HepG2 (cell line): ENCODE data around the gene SRSF2. TPM values are rescaled to one million over a fixed set of nuclear protein-coding genes. Genes with fewer than 3 reads are reported as not detected.
A peak's percentile ranks its signal among the peaks of the same experiment; 100 is the strongest.

Experiments used
- ARNT ChIP-seq: fragments of 450-650 bp; IDR thresholded peaks from 2 replicates; pipeline ENCODE4 v1.6.1; 2017
- CHCHD3 ChIP-seq: sonication (generic); formaldehyde crosslinking; IDR thresholded peaks from 2 replicates; pipeline ENCODE4 v1.8.0; 2022; ENCODE audit warnings: mild to moderate bottlenecking, missing genetic modification reagents, moderate library complexity
- GATAD2A ChIP-seq: IDR thresholded peaks from 2 replicates; pipeline ENCODE4 v1.6.1; 2016
- HMGXB4 ChIP-seq, 2 experiments: sonication (generic) in 1 of 2; formaldehyde crosslinking in 1 of 2; IDR thresholded peaks; 2 replicates each; pipeline versions ENCODE4 v1.4.0 to v1.6.1; 2018 to 2020; ENCODE audit warnings: missing genetic modification reagents in 2 of 2, borderline replicate concordance in 1 of 2, low read depth in 1 of 2, mild to moderate bottlenecking in 1 of 2, missing biosample characterization in 1 of 2
- KDM3A ChIP-seq: IDR thresholded peaks from 2 replicates; pipeline ENCODE4 v1.6.1; 2018; ENCODE audit warnings: low read depth, missing compliant biosample characterization
- KLF13 ChIP-seq: sonication (generic); formaldehyde crosslinking; IDR thresholded peaks from 2 replicates; pipeline ENCODE4 v1.4.0; 2020; ENCODE audit warnings: mild to moderate bottlenecking, missing genetic modification reagents
- MLX ChIP-seq: IDR thresholded peaks from 2 replicates; pipeline ENCODE4 v1.6.1; 2016
- MTF2 ChIP-seq: sonication (generic); formaldehyde crosslinking; IDR thresholded peaks from 2 replicates; pipeline ENCODE4 v1.5.0; 2020; ENCODE audit warnings: missing genetic modification reagents, borderline replicate concordance
- MXD1 ChIP-seq: sonication (generic); formaldehyde crosslinking; IDR thresholded peaks from 2 replicates; pipeline ENCODE4 v1.4.0; 2020; ENCODE audit warnings: mild to moderate bottlenecking, missing genetic modification reagents
- MXD3 ChIP-seq: IDR thresholded peaks from 2 replicates; pipeline ENCODE4 v1.6.1; 2016; ENCODE audit warnings: mild to moderate bottlenecking, missing biosample characterization, missing genetic modification reagents
- NR1H2 ChIP-seq: sonication (generic); formaldehyde crosslinking; IDR thresholded peaks from 2 replicates; pipeline ENCODE4 v1.8.1; 2022; ENCODE audit warnings: low read depth, missing genetic modification reagents, borderline replicate concordance
- POLR2G ChIP-seq: fragments of 200-400 bp; formaldehyde crosslinking; IDR thresholded peaks from 2 replicates; pipeline ENCODE4 v1.6.1; 2018; ENCODE audit warnings: mild to moderate bottlenecking, low read depth, low read length, moderate library complexity
- REL ChIP-seq: sonication (generic); formaldehyde crosslinking; conservative IDR thresholded peaks from 2 replicates; pipeline ENCODE4 v1.8.0; 2022; ENCODE audit warnings: mild to moderate bottlenecking, missing genetic modification reagents, moderate library complexity
- ZBTB7B ChIP-seq: sonication (generic); formaldehyde crosslinking; IDR thresholded peaks from 2 replicates; pipeline ENCODE4 v1.4.0; 2020; ENCODE audit warnings: missing genetic modification reagents
- ZKSCAN8 ChIP-seq: IDR thresholded peaks from 2 replicates; pipeline ENCODE4 v1.6.1; 2016; ENCODE audit warnings: borderline replicate concordance, missing genetic modification reagents, missing compliant biosample characterization
- ZNF232 ChIP-seq: sonication (generic); formaldehyde crosslinking; IDR thresholded peaks from 2 replicates; pipeline ENCODE4 v1.4.0; 2020; ENCODE audit warnings: missing genetic modification reagents, borderline replicate concordance
- ZNF407 ChIP-seq: sonication (generic); formaldehyde crosslinking; IDR thresholded peaks from one replicate; pipeline ENCODE4 v1.5.1; 2020; ENCODE audit warnings: mild to moderate bottlenecking, missing genetic modification reagents; ENCODE audit errors: not compliant biosample characterization
- ZSCAN29 ChIP-seq: sonication (generic); formaldehyde crosslinking; conservative IDR thresholded peaks from 2 replicates; pipeline ENCODE4 v1.4.0; 2020; ENCODE audit warnings: mild to moderate bottlenecking, missing genetic modification reagents
- polyA plus RNA-seq, 8 experiments: library from polyadenylated mRNA; depleted of rRNA in 3 of 8; stranded (reverse) in 7 of 8; unstranded in 1 of 8; fragments of >200 nt; fragmentation: Illumina TruSeq in 4 of 8; extraction: Trizol in 4 of 8; gene quantifications; 2 replicates each; pipeline versions ENCODE4 v1.2.1 to v1.2.3, GENCODE V29; 2011 to 2016; ENCODE audit warnings: low read depth in 4 of 8, missing spikeins in 1 of 8, mixed read lengths in 1 of 8; ENCODE audit not compliant: insufficient read depth in 1 of 8
- total RNA-seq, 5 experiments: library from RNA; depleted of rRNA; stranded (reverse); fragments of >200 nt; fragmentation: Illumina TruSeq; extraction: Trizol; gene quantifications; 2 replicates each; pipeline ENCODE4 v1.2.3, GENCODE V29; 2016; ENCODE audit warnings: low read depth in 1 of 5

The SRSF2 gene
- total and polyA plus RNA-seq, 2 of the 13 experiments (the other 11 are each of a cell fraction or from before 2014, with no cell fraction given) = 306 to 319 TPM

- no peak for TF ChIP-seq ZNF407
- TF ChIP-seq MTF2 = 0 out of 2 replicates have a peak, but pooled peaks have one; percentile 37
- no peak for TF ChIP-seq ARNT
- no peak for TF ChIP-seq NR1H2
- no peak for TF ChIP-seq KLF13 (CRISPR knock-in tag)
- peak; percentile 38 to 49; a peak in 2 of 4 replicates for TF ChIP-seq HMGXB4 (CRISPR knock-in tag; IDR thresholded peaks at IDR 0.05; ENCODE audit: borderline replicate concordance in 1 of 2, low read depth in 1 of 2)
- TF ChIP-seq POLR2G = no peak
- no peak for TF ChIP-seq CHCHD3 (CRISPR knock-in tag)
- no peak for TF ChIP-seq ZSCAN29
- no peak for TF ChIP-seq MLX (CRISPR knock-in tag)
- no peak for TF ChIP-seq MXD3 (CRISPR knock-in tag)
- peak; percentile 34; the same call in 1 of the 2 replicates for TF ChIP-seq KDM3A (CRISPR knock-in tag)
- 0 out of 2 replicates have a peak, but pooled peaks have one; percentile 14 for TF ChIP-seq MXD1
- 0 out of 2 replicates have a peak, but pooled peaks have one; percentile 25 for TF ChIP-seq ZBTB7B (CRISPR knock-in tag)
- TF ChIP-seq ZNF232 (CRISPR knock-in tag) = no peak
- TF ChIP-seq REL (CRISPR knock-in tag) = no peak
- peak; percentile 50; the same call in 1 of the 2 replicates for TF ChIP-seq GATAD2A (CRISPR knock-in tag)
- no peak for TF ChIP-seq ZKSCAN8
These were observed 28.9 kb downstream of the SRSF2 start (continued) for GRCh38 chr17:76707985-76708807.
